ENCODE results near the gene SLC25A47. TPM values are rescaled to one million over a fixed set of nuclear protein-coding genes. Genes with fewer than 3 reads are reported as not detected.

SLC25A47 gene
- total RNA-seq, 5 donors from 2014 or later (not counting 1 experiment from before 2014, with no cell fraction given), result 0.16 TPM; not detected in 4

DNA sequence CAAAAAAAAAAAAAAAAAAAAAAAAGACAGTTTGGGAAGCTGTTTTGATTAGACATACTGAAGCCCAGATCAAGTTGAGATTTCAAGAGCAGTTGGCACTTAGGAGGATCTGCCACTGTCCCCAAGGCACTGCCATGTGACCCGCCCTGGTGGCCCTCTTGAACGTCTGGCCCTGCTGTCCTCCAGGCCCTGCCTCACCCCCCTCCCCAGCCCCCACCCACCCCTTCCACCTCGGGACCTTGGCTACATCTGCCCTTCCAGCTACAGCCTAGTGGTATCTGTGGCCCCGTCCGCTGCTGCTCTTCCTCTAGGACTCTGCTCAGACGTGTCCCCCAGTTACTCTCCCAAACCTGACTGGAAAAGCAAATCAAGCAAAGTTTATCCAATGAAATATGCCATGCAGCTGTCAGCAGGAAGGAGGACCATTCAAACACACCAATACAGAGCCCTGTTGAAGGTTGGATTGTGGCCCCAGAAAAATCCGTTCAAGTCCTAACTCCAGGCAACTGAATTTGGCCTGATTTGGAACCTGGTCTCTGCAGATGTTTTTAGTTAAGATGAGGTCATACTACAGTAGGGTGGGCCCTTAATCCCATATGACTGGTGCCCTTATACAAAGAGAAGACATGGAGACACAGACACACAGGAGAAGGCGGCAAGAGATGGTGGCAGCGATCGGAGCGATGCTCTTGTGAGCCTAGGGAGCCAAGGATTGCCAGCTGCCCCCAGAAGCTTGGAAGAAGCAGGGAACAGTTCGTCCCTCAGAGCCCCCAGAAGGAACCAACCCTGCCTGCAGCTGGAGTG is 34.6 kb upstream of the SLC25A47 start:
- H3K27ac ChIP-seq (ENCODE audit: low read length), result no peak overlapping the region
- CTCF ChIA-PET, result interaction anchor here (0.7 to 1.0 kb wide), 2 partner anchors 22 to 51 kb away, joined by 3 read pairs; no protein-coding TSS in a partner anchor
- 92% methylated on average over 9 of the region's 12 CpGs for WGBS (ENCODE audit: insufficient coverage)
- Mint-ChIP-seq H3K9me3 (no peaks in the 10 kb centered on the region), H3K4me3 (no peak overlapping the region), H3K36me3 (no peaks in the 10 kb centered on the region), H3K4me1 (peaks cover 10 to 12% (median 10%) of the 10 kb centered on the region in 3 donors), H3K27me3 (no peaks in the 10 kb centered on the region), H3K27ac (no peak overlapping the region)
- POLR2A ChIA-PET, result no interaction called here
- no peaks in the 10 kb centered on the region for H3K27me3 ChIP-seq (replicated peaks in 1 of 2; ENCODE audit: control insufficient read depth in 2 of 2, extremely low read depth in 1 of 2, insufficient read depth in 2 of 2, low read length in 1 of 2)
- no peaks in the 10 kb centered on the region for H3K9me3 ChIP-seq
- DNase-seq, result no peak
- H3K4me1 ChIP-seq (ENCODE audit: control insufficient read depth in 1 of 2, extremely low read depth in 1 of 2, insufficient read depth in 2 of 2, low read length in 2 of 2), result peaks cover 3 to 17% of the 10 kb centered on the region in 2 experiments
- ATAC-seq (replicated peaks in 1 of 4), result no peak
- no peaks in the 10 kb centered on the region for H3K36me3 ChIP-seq (ENCODE audit: control insufficient read depth in 2 of 2, extremely low read depth in 1 of 2, insufficient read depth in 1 of 2, low read length in 1 of 2)
- H3K4me3 ChIP-seq (ENCODE audit: control insufficient read depth in 1 of 2, extremely low read depth in 1 of 2, low read length in 1 of 2), result no peak overlapping the region

DNA sequence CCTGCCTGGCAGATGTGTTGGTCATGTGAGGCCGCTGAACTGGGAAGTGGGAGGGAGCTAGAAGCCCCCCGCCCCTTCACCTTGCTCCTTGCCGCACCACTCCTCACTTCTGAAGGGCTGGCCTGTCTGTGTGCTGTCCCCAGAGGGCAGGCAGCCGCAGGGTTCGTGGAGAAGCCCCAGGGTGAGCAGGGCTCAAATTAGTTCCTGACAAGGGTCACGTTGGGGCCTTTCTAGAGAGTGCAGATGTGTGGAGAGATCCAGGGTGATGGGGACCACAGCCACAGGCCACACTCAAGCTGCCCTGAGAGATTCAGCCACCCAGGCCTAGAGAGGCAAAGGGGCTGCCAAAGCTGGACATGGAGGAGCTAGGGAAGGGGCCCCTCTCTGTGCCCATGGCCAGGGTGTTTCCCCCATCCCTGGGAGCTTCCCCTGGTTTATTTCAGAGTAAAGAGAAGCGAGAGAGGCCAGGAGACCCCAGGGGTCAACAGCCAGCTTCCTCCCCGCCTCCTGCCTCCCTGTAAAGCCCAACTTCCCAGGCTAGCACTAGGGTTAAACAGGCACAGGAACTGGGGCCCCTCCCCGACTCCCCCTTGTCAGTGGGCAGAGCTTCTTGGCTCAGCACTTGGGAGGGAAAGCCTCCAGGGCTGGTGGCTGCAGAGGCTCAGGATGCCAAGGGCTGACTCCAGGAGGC is 33.1 kb upstream of the SLC25A47 start:
- WGBS (ENCODE audit: insufficient coverage), result 71% methylated on average over 4 of the region's 9 CpGs
- CTCF ChIA-PET, result interaction anchor here in 1 of 2 donors (0.7 kb wide), 1 partner anchor 12 kb away, joined by 3 read pairs; no protein-coding TSS in a partner anchor
- Histone ChIP-seq H3K27me3 (replicated peaks in 1 of 2; ENCODE audit: control insufficient read depth in 2 of 2, extremely low read depth in 1 of 2, insufficient read depth in 2 of 2, low read length in 1 of 2) (no peaks in the 10 kb centered on the region), H3K9me3 (no peaks in the 10 kb centered on the region), H3K4me3 (ENCODE audit: control insufficient read depth in 1 of 2, extremely low read depth in 1 of 2, low read length in 1 of 2) (no peak overlapping the region), H3K27ac (ENCODE audit: low read length) (no peak overlapping the region), H3K4me1 (ENCODE audit: control insufficient read depth in 1 of 2, extremely low read depth in 1 of 2, insufficient read depth in 2 of 2, low read length in 2 of 2) (peaks cover under 1 to 7% of the 10 kb centered on the region in 2 experiments), H3K36me3 (ENCODE audit: control insufficient read depth in 2 of 2, extremely low read depth in 1 of 2, insufficient read depth in 1 of 2, low read length in 1 of 2) (no peaks in the 10 kb centered on the region)
- Mint-ChIP-seq H3K27ac (no peak overlapping the region), H3K4me1 (peaks cover 3 to 6% (median 4%) of the 10 kb centered on the region in 3 donors), H3K27me3 (no peaks in the 10 kb centered on the region), H3K9me3 (no peaks in the 10 kb centered on the region), H3K4me3 (no peak overlapping the region), H3K36me3 (no peaks in the 10 kb centered on the region)
- DNase-seq (no peak), ATAC-seq (replicated peaks in 1 of 4) (no peak)
- POLR2A ChIA-PET, result no interaction called here

DNA sequence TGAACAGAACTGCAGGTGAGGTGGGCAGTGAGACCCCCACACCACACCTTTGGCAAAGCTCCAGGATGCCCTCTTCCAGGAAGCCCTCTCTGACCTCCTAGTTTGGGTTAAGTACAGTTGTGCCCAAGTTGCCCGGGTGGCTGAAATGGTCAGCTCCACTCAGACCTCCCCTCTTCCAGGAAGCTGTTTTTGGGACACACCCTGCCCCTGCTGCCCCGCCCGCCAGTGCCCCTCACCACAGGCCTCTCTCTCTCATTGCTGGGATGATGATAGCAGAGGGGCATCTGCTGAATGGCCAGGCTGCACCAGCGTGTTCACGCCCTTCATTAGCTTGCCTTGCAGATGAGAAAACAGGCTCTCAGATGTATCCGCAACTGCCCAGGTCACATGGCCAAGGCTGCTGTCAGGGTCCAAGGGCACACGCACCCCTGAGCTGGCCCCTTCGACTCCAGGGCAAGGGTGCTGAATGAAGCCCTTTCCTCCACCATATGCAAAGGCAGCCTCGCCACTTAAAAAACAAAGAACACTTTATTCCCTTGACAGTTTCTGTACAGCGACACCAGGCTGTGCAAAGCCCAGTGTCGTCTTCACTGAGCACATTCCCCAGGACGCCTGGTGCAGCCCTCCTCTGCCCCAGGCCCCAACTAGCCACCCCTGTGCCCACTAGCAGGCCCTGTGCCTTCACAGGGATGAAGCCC is 32.4 kb upstream of the SLC25A47 start:
- 97% methylated on average over 7 of the region's 12 CpGs for WGBS (ENCODE audit: insufficient coverage)
- no peak for ATAC-seq (replicated peaks in 1 of 4)
- Mint-ChIP-seq H3K36me3 (no peaks in the 10 kb centered on the region), H3K27me3 (no peaks in the 10 kb centered on the region), H3K4me3 (no peak overlapping the region), H3K27ac (peak overlapping the region in 1 of 2 donors; percentile 34), H3K9me3 (no peaks in the 10 kb centered on the region), H3K4me1 (peaks cover 3 to 5% (median 4%) of the 10 kb centered on the region in 3 donors)
- Histone ChIP-seq H3K9me3 (no peaks in the 10 kb centered on the region), H3K27ac (ENCODE audit: low read length) (no peak overlapping the region), H3K27me3 (replicated peaks in 1 of 2; ENCODE audit: control insufficient read depth in 2 of 2, extremely low read depth in 1 of 2, insufficient read depth in 2 of 2, low read length in 1 of 2) (no peaks in the 10 kb centered on the region), H3K4me3 (ENCODE audit: control insufficient read depth in 1 of 2, extremely low read depth in 1 of 2, low read length in 1 of 2) (no peak overlapping the region), H3K4me1 (ENCODE audit: control insufficient read depth in 1 of 2, extremely low read depth in 1 of 2, insufficient read depth in 2 of 2, low read length in 2 of 2) (peaks cover 0 to 5% of the 10 kb centered on the region in 2 experiments), H3K36me3 (ENCODE audit: control insufficient read depth in 2 of 2, extremely low read depth in 1 of 2, insufficient read depth in 1 of 2, low read length in 1 of 2) (no peaks in the 10 kb centered on the region)
- ChIA-PET POLR2A (no interaction called here), CTCF (interaction anchor here (0.6 to 0.7 kb wide), 2 partner anchors 13 to 19 kb away, joined by 3 to 4 read pairs; no protein-coding TSS in a partner anchor)
- no peak for DNase-seq

DNA sequence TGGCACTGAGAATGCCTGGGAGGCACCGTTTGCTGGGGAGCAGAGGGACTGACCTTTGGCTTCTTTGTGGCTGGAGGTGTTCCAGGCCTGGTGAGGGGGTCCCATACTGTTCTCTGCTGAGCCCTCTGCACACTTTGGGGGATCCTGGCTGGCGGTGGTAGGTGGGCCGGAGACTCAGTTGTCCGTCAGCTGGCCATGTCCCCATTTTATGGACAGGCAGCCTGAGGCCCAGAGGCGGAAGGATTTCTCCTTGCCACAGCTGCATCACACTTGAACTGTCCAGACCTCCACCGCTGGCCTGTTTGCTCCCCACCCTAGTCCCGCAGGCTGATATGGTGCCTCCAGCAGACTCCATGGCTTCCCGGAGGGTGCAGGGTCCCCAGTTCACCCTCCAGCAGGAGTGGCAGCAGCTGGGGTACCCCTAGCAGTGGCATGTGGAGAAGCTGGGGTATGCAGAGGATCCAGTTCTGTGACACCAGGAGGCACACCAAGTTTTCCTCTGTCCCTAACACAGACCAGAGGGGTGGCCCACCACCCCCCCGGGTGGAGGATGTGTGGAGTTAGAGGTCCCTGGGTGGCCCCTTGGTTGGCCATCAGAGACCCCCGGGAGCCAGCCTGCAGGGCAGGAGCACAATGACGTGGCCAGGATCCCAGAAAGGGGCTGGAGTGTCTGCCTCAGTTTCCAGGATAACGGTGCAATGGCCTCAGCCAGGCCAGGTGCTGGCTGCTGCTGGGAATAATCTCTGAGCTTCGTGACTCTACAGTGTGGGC is 31.6 kb upstream of the SLC25A47 start:
- Mint-ChIP-seq H3K9me3 (no peaks in the 10 kb centered on the region), H3K27me3 (no peaks in the 10 kb centered on the region), H3K4me1 (no peaks in the 10 kb centered on the region), H3K4me3 (no peak overlapping the region), H3K36me3 (no peaks in the 10 kb centered on the region), H3K27ac (no peak overlapping the region)
- Histone ChIP-seq H3K27ac (ENCODE audit: low read length) (no peak overlapping the region), H3K4me1 (ENCODE audit: control insufficient read depth in 1 of 2, extremely low read depth in 1 of 2, insufficient read depth in 2 of 2, low read length in 2 of 2) (no peaks in the 10 kb centered on the region), H3K36me3 (ENCODE audit: control insufficient read depth in 2 of 2, extremely low read depth in 1 of 2, insufficient read depth in 1 of 2, low read length in 1 of 2) (no peaks in the 10 kb centered on the region), H3K9me3 (no peaks in the 10 kb centered on the region), H3K27me3 (replicated peaks in 1 of 2; ENCODE audit: control insufficient read depth in 2 of 2, extremely low read depth in 1 of 2, insufficient read depth in 2 of 2, low read length in 1 of 2) (no peaks in the 10 kb centered on the region), H3K4me3 (ENCODE audit: control insufficient read depth in 1 of 2, extremely low read depth in 1 of 2, low read length in 1 of 2) (no peak overlapping the region)
- ATAC-seq (replicated peaks in 1 of 4) (no peak), DNase-seq (no peak)
- POLR2A ChIA-PET, result no interaction called here
- CTCF ChIA-PET, result interaction anchor here in 1 of 2 donors (0.6 kb wide), 1 partner anchor 20 kb away, joined by 4 read pairs; no protein-coding TSS in a partner anchor
- 94% methylated on average over 10 of the region's 13 CpGs for WGBS (ENCODE audit: insufficient coverage)

DNA sequence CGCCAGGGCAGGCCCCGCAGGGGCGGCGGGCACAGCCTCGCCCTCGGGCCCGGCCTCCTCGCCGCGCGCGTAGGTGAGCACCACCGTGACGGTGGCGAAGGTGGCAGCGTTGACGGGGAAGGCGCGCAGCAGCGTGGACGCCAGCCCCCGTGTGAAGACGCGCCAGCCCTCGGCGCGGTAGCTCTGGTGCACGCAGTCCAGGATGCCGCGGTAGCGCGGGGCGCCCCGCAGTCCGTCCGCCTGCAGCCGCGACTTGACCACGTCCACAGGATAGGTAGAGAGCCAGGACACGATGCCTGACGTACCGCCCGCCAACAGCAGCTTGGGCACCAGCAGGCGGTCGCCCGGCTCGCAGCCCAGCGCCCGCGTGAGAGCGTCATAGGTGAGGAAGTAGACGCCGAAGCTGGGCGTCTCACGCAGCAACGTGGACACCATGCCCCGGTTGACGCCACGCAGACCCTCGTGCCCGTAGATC is 30.8 kb upstream of the SLC25A47 start:
- H3K36me3 ChIP-seq (ENCODE audit: control insufficient read depth in 2 of 2, extremely low read depth in 1 of 2, insufficient read depth in 1 of 2, low read length in 1 of 2), result no peaks in the 10 kb centered on the region
- Mint-ChIP-seq H3K27ac (no peak overlapping the region), H3K27me3 (no peaks in the 10 kb centered on the region), H3K4me3 (no peak overlapping the region), H3K9me3 (no peaks in the 10 kb centered on the region), H3K36me3 (no peaks in the 10 kb centered on the region), H3K4me1 (no peaks in the 10 kb centered on the region)
- ChIA-PET CTCF (no interaction called here), POLR2A (no interaction called here)
- H3K27ac ChIP-seq (ENCODE audit: low read length), result no peak overlapping the region
- ATAC-seq (replicated peaks in 1 of 4) (no peak), DNase-seq (no peak)
- WGBS (ENCODE audit: insufficient coverage), result 98% methylated on average over 61 of the region's 61 CpGs
- H3K27me3 ChIP-seq (replicated peaks in 1 of 2; ENCODE audit: control insufficient read depth in 2 of 2, extremely low read depth in 1 of 2, insufficient read depth in 2 of 2, low read length in 1 of 2), result no peaks in the 10 kb centered on the region
- no peaks in the 10 kb centered on the region for H3K4me1 ChIP-seq (ENCODE audit: control insufficient read depth in 1 of 2, extremely low read depth in 1 of 2, insufficient read depth in 2 of 2, low read length in 2 of 2)
- no peak overlapping the region for H3K4me3 ChIP-seq (ENCODE audit: control insufficient read depth in 1 of 2, extremely low read depth in 1 of 2, low read length in 1 of 2)
- H3K9me3 ChIP-seq, result no peaks in the 10 kb centered on the region

Measured in T-cell (primary cell).